ENCODE results near the gene MAP10.

Gene MAP10, protein sequence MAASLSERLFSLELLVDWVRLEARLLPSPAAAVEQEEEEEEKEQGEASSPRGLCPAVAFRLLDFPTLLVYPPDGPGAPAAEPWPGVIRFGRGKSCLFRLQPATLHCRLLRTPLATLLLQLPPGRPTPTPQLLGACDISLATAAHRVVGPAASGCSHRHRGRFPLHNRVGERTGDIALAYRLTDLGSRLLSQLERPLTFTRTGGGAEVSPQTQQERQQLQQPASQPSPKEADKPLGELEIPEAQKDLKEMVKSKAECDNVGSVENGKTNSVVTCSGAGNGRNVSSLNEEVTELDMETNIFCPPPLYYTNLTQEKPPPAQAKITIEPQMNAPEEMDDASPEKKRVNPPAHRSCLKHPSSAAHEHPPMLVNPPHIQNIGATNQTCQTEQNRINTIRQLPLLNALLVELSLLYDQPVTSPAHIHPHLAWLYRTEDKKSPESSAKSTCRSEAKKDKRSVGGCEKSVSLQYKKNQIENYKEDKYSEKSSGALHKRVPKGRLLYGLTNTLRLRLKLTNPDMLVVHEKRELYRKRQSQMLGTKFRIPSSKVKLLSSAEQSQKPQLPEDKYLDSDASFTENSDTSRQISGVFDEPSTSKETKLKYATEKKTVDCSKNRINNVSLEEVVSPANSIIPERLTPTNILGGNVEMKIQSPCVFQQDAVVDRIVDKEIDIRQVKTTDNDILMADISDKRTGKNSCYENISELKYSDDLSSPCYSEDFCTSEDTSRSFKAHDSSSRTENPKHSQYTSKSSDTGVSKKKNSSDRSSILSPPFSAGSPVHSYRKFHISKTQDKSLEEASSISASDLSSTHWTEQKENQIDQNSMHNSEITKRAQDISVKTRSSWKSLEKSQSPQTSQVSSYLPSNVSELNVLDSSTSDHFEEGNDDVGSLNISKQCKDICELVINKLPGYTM

DNA sequence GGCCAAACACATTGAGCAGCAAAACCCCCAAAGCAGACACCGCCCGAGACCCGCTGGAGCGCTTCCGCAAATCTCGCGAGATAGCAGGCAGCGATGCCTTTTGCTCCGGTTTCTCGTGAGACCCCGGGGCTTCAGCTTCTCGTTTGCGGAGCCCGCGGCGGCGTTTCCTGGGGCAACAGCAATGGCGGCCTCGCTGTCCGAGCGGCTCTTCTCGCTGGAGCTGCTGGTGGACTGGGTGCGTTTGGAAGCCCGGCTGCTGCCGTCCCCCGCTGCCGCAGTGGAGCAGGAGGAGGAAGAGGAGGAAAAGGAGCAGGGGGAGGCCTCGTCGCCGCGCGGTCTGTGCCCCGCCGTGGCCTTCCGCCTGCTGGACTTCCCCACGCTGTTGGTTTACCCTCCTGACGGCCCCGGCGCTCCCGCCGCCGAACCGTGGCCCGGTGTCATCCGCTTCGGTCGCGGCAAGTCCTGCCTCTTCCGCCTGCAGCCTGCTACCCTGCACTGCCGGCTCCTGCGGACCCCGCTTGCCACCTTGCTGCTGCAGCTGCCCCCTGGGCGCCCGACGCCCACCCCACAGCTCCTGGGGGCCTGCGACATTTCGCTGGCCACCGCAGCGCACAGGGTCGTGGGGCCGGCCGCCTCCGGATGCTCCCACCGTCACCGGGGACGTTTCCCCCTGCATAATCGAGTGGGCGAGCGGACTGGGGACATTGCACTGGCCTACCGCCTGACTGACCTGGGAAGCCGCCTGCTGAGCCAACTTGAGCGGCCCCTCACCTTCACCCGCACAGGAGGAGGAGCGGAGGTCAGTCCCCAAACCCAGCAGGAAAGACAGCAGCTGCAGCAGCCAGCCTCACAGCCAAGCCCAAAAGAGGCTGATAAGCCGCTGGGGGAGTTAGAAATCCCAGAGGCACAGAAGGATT lies at the start of gene MAP10:
Gene MAP10, plus strand, starts transcription at position 148 of the 917 bp plus-strand sequence. Its CDS starts 34 bp downstream, at position 182.
- FAIRE-seq (no peak), DNase-seq (ENCODE audit: insufficient read length, low spot score) (peak; percentile 27)
- TF ChIP-seq POLR2A (IDR thresholded peaks at IDR 0.05; ENCODE audit: low read depth, low read length) = peak; percentile 68; the same call in 1 of the 2 replicates

DNA sequence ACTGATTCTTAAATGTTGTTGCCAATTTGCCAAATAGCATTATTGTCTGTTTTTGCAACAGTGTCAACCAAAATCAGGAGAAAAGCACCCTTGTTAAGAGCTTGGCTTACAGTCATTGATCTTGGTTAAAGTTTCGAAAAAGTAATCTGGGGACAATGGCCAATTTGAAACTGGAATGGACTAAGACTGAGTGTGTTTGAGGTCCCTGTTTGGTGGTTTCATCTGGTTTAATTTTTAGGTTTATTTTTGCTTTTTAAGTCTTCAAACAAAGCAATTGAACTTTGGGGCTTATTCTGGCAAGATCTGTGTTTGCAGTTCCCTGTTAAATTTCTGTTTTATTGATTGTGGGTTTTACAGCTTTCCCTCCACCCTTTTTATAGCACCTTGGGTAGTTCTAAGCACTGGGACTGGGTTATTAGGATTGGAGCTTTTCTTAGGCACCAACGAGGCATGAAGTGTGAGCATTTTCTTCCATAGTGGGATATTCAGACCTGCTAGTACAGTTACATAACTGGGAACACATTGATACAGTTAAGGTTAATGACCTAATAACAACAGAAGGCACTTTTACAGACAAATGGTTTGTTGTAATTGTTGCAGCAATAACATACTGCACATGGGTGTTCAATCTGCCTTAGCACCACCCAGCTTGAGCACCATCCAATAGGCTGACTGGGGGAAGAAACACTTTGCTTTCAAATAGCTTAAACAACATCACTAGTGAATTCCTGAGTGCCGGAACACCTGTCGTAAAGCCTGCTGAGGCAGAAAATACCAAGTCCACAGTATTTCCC lies 40.6 kb upstream of the MAP10 start:
- FAIRE-seq = no peak
- TF ChIP-seq POLR2A (IDR thresholded peaks at IDR 0.05; ENCODE audit: low read depth, low read length) = no peak

DNA sequence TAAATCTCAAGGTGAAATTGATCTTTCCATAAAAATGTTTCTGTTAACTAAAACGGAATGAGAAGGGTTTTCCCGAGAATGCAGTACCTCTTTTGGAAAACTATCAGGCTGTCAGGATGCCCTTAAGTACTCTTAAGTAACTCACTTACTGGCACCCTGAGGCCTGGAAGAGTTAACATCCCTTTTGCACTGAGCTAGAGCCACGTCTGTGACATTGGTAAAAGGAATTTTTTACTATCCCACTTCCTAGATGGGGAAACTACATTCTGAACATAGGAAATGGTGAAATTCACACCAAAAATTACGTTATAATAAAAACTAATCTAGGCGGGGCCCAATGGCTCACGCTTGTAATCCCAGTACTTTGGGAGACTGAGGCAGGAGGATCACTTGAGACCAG lies 39.7 kb upstream of the MAP10 start:
- TF ChIP-seq POLR2A (IDR thresholded peaks at IDR 0.05; ENCODE audit: low read depth, low read length) = no peak
- no peak for FAIRE-seq
- no peak for DNase-seq (ENCODE audit: insufficient read length, low spot score)

More for the DNA sequence above, 40.6 kb upstream of the MAP10 start:
- no peak for DNase-seq (ENCODE audit: insufficient read length, low spot score)

DNA sequence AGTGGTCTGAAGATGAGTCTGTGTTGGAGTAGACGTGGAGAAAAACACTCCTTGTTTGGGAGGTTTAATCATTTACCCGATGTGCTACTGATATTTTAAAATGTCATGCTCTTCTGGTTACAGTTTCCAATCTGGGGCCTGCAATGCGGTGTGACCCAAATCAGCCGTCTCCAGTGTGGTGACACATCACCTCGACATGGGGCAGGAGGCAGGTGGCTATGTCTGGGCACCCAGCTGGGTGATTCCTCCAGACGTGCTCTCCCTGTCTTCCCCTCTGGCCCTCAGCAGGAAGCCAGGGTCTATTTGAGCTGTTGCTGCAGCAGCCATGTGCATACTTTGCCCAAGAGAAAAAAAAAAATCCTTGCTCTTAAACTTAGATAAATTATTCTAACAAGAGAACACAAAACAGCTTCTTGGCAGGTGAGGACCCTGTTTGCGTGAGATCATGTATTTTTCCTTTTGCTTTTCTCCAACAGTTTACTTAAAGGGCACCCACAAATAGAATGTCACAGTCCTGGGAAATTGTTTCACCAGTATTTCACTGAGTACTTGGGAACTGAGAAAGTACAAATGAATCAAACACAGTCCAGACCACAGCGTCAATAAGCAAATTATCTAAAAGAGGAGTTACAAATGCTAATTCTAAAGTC lies 38.9 kb upstream of the MAP10 start:
- TF ChIP-seq POLR2A (IDR thresholded peaks at IDR 0.05; ENCODE audit: low read depth, low read length) = no peak
- DNase-seq (ENCODE audit: insufficient read length, low spot score) = no peak
- FAIRE-seq = no peak

DNA sequence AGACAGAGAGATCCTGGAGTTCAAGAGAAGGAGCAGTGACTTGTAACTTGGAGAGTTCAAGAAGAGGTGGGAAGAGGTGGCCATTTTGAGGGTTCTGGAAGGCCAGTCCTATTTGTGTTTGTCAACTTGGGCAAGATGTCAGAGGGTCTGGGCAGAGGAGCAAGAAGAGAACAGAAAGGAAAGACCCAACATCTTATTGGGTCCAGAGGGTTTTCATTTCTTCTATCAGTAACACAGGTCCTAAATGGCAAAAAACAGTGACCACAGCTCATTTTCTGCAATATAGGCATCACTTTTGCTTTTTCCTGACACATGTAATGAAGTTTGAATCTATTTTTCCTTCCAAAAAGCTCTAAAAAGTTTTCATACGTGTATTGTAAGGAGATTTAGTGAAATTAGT lies 38.3 kb upstream of the MAP10 start:
- no peak for DNase-seq (ENCODE audit: insufficient read length, low spot score)
- FAIRE-seq = no peak
- TF ChIP-seq POLR2A (IDR thresholded peaks at IDR 0.05; ENCODE audit: low read depth, low read length) = no peak

DNA sequence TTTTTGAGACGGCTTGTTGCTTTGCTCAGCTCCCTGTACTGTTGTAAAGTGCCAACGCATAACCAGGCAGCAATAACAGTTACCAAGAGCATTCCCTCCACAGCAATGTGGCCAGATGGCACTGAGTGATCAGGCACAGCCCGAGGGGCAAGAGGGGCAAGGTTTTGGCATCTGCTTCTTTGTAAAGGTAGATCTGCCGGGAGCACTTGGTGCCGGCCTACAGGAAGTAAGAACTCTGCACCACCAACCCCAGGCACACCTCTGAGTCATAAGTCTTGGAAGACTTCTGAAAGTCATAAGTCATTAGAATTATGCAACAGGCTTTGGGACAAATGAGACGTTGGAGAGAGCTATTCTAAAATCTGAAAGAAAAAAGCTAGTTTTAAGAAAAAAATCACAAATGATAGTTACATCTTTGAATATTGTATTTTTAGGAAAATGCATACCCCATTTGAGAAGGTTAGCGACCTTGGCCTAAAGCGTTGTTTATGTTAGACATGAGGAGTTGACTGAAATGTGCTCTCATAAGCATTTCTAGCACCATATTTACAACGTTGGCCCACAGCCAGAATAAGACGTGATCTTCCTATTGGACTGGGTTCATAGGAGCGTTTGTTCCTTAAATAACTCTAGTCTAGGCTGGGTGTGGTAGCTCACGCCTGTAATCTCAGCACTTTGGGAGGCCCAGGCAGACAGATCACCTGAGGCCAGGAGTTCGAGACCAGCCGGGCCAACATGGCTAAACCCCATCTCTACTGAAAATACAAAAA lies 37.7 kb upstream of the MAP10 start:
- DNase-seq (ENCODE audit: insufficient read length, low spot score) (peak; percentile 59), FAIRE-seq (peak; percentile 75)
- TF ChIP-seq POLR2A (IDR thresholded peaks at IDR 0.05; ENCODE audit: low read depth, low read length) = no peak

DNA sequence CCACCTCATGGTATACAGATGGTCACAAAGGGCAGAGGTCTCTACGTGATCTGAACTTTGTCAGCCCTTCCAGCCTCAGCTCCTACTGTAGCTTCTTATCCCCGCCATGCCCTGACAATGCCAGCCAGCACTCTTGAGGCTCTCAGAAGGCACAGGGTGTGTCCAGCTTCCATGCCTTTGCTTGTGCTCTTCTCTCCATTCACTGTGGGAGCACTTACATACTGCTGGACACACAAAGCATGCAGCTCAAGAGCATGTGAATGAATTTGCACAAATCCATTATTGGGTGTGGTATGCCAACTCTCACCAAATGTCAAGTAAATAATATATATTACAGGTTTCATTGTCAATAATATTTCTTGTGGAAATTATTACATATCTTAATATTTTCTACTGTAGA lies 36.4 kb upstream of the MAP10 start:
- DNase-seq (ENCODE audit: insufficient read length, low spot score) (no peak), FAIRE-seq (no peak)
- no peak for TF ChIP-seq POLR2A (IDR thresholded peaks at IDR 0.05; ENCODE audit: low read depth, low read length)

DNA sequence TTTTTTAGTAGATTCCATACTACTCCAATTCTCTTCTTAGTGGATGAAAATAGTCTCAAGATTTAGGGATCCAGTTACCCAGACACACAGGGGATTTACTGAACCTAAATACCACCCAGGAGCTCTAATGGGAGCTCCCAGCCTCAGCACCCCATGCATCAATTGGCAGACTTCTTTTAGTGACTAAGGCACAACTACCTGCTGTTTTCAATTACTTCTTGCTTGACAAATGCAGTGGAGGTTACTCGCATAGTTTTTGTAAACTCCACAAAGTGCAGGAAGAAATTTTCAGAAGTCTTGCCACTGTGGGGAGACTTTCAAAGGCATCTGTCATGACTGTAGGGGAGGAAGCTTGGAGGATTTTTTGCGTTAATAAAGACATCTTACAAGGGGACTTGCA lies 35.5 kb upstream of the MAP10 start:
- DNase-seq (ENCODE audit: insufficient read length, low spot score) = no peak
- TF ChIP-seq POLR2A (IDR thresholded peaks at IDR 0.05; ENCODE audit: low read depth, low read length) = no peak

DNA sequence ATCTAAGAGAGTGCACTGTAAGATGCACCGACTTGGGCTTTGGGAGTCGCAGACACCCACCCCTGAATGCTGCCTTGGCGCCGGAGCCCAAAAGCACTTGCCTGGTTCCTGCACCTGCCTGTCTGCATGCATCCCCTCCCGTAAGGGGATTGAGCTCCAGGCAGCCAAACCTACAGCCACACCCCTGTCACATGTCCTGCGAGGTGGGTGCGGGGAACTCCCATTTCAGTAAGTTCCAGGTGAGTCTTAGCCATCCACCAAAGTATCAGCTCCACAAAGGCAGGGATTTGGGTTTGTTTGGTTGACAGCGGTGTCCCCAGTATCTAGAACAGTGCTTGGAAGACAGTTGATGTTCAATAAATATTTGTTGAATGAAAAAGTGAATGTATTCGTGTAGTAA lies 31.5 kb upstream of the MAP10 start:
- no peak for DNase-seq (ENCODE audit: insufficient read length, low spot score)
- TF ChIP-seq POLR2A (IDR thresholded peaks at IDR 0.05; ENCODE audit: low read depth, low read length) = no peak
- FAIRE-seq = no peak

More for the DNA sequence above, 35.5 kb upstream of the MAP10 start:
- FAIRE-seq = no peak

DNA sequence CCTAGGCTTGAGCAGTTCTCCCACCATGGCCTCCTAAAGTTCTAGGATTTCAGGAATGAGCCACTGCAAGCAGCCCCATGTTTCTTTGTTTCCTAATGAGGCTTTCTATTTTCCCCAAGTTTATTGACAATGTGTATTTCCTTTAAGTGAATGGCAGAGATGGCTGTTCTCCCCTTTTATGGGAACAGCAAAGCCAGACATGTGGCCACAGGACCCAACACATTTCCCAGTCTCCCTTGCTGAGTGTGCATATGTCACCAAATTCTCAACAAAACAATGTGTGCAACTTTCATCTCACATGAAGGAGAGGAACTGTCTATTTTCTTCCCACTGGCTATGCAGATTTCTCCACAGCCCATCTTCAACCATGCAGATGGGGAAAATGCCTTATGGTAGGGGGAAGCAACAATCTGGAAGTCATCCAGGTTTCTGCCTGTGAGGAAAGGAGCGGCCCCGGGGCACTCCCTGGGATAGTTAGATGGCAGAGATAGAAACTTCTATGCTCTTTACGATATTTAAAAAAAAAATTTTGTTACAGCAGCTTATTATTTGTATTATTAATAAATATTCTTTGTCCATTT lies 28.6 kb upstream of the MAP10 start:
- no peak for FAIRE-seq
- no peak for DNase-seq (ENCODE audit: insufficient read length, low spot score)
- no peak for TF ChIP-seq POLR2A (IDR thresholded peaks at IDR 0.05; ENCODE audit: low read depth, low read length)

DNA sequence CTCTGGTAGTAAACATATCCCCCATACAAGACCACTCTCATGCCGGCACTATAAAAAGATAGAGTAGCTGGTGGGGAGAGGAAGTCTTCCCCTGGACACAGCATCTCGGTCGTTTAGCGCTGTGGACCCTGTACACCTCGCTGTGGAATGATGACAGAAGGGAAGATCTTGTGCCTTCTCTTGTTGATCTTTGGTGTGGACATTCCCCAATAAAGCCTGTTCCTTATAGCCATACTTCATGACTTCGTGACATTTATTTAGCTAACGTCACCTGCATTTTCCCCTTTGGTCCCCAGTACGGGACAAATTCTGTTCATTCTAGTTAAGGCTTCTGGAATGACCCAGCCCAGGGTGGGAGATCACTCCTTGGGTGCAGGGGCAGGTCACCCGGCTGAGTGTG lies 24.9 kb upstream of the MAP10 start:
- TF ChIP-seq POLR2A (IDR thresholded peaks at IDR 0.05; ENCODE audit: low read depth, low read length) = no peak
- DNase-seq (ENCODE audit: insufficient read length, low spot score) (no peak), FAIRE-seq (no peak)
